ENCODE data around the gene EBI3. TPM values are rescaled to one million over a fixed set of nuclear protein-coding genes. Genes with fewer than 3 reads are reported as not detected.
"Not testable (repeated sequence)": the region's sequence is repeated elsewhere in the genome, so short reads cannot be mapped to it uniquely, and the experiment has no call there.

The EBI3 gene
- total RNA-seq, 6 experiments from 2014 or later = 0.17 to 0.61 (median 0.37) TPM

DNA sequence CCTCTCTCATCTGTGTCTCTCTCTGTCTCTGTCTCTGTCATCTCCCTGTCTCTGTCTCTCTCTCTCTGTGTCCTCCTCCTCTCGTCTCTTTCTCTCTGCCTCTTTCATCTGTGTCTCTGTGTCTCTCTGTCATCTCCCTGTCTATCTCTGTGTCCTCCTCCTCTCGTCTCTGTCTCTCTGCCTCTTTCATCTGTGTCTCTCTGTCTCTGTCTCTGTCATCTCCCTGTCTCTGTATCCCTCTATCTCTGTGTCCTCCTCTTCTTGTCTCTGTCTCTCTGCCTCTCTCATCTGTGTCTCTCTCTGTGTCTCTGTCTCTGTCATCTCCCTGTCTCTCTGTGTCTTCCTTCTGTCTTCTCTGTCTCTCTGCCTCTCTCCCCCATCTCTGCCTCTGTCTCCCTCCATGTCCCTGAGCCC, 551 bp upstream of the EBI3 start:
- H3K27me3 Mint-ChIP-seq (ENCODE audit: insufficient read depth) = peaks cover 5% of the 10 kb centered on the region; the same call in 1 of the 2 replicates
- no peak overlapping the region for H3K4me3 Mint-ChIP-seq
- no peaks in the 10 kb centered on the region for H3K36me3 Mint-ChIP-seq (ENCODE audit: low read depth)
- H3K27ac Mint-ChIP-seq = no peak overlapping the region
- no peaks in the 10 kb centered on the region for H3K9me3 Mint-ChIP-seq
- H3K4me1 Mint-ChIP-seq (ENCODE audit: low read depth) = no peaks in the 10 kb centered on the region
- DNase-seq = no peak
- TF ChIP-seq, protein P1, sequence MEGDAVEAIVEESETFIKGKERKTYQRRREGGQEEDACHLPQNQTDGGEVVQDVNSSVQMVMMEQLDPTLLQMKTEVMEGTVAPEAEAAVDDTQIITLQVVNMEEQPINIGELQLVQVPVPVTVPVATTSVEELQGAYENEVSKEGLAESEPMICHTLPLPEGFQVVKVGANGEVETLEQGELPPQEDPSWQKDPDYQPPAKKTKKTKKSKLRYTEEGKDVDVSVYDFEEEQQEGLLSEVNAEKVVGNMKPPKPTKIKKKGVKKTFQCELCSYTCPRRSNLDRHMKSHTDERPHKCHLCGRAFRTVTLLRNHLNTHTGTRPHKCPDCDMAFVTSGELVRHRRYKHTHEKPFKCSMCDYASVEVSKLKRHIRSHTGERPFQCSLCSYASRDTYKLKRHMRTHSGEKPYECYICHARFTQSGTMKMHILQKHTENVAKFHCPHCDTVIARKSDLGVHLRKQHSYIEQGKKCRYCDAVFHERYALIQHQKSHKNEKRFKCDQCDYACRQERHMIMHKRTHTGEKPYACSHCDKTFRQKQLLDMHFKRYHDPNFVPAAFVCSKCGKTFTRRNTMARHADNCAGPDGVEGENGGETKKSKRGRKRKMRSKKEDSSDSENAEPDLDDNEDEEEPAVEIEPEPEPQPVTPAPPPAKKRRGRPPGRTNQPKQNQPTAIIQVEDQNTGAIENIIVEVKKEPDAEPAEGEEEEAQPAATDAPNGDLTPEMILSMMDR (IDR thresholded peaks at IDR 0.05) = no peak

DNA sequence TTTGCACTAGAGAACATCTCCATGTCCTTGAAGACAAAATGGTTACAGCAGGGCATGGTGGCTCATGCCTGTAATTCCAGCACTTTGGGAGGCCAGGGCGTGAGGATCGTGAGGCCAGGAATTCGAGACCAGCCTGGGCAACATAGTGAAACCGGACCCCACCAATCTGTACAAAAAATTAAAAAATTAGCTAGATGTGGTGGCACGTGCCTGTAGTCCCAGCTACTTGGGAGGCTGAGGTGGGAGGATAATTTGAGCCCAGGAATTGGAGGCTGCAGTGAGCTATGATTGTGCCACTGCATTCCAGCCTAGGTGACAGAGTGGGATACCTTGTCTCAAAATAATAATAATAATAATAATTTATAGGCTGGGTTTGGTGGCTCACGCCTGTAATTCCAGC, 914 bp downstream of the EBI3 start:
- DNase-seq; H3K4me1 Mint-ChIP-seq (ENCODE audit: low read depth); H3K36me3 Mint-ChIP-seq (ENCODE audit: low read depth); H3K27ac Mint-ChIP-seq; H3K9me3 Mint-ChIP-seq; H3K4me3 Mint-ChIP-seq: not testable (repeated sequence)
- H3K27me3 Mint-ChIP-seq (ENCODE audit: insufficient read depth) = peaks cover 13% of the 10 kb centered on the region

DNA sequence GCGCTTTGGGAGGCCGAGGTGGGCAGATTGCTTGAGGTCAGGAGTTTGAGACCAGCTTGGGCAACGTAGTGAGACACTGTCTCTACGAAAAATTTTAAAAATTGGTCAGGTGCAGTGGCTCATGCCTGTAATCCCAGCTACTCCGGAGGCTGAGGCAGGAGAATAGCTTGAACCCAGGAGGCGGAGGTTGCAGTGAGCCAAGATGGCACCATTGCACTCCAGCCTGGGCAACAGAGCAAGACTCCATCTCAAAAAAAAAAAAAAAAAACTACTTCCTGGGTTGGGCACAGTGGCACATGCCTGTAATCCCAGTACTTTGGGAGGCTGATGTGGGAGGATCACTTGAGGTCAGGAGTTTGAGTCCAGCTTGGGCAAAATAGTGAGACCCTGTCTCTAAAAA, 2.2 kb downstream of the EBI3 start:
- DNase-seq; H3K4me1 Mint-ChIP-seq (ENCODE audit: low read depth); H3K9me3 Mint-ChIP-seq; H3K27ac Mint-ChIP-seq; H3K27me3 Mint-ChIP-seq (ENCODE audit: insufficient read depth); H3K36me3 Mint-ChIP-seq (ENCODE audit: low read depth); H3K4me3 Mint-ChIP-seq: not testable (repeated sequence)

DNA sequence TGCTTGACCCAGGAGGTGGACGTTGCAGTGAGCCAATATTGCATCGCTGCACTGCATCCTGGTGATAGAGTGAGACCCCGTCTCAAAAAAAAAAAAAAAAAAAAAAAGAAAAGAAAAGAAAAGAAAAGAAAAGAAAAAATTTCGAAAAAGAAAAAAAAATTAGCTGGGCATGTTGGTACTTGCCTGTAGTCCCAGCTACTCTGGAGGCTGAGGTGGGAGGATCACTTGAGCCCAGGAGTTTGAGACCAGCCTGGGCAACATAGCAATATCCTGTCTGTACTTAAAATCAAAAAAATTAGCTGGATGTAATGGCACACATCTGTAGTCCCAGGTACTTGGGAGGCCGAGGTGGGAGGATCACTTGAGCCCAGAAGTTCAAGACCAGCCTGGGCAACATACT, 2.8 kb downstream of the EBI3 start:
- H3K4me1 Mint-ChIP-seq (ENCODE audit: low read depth); H3K9me3 Mint-ChIP-seq; H3K4me3 Mint-ChIP-seq; H3K36me3 Mint-ChIP-seq (ENCODE audit: low read depth); H3K27ac Mint-ChIP-seq; DNase-seq: not testable (repeated sequence)
- peaks cover 13% of the 10 kb centered on the region for H3K27me3 Mint-ChIP-seq (ENCODE audit: insufficient read depth)

DNA sequence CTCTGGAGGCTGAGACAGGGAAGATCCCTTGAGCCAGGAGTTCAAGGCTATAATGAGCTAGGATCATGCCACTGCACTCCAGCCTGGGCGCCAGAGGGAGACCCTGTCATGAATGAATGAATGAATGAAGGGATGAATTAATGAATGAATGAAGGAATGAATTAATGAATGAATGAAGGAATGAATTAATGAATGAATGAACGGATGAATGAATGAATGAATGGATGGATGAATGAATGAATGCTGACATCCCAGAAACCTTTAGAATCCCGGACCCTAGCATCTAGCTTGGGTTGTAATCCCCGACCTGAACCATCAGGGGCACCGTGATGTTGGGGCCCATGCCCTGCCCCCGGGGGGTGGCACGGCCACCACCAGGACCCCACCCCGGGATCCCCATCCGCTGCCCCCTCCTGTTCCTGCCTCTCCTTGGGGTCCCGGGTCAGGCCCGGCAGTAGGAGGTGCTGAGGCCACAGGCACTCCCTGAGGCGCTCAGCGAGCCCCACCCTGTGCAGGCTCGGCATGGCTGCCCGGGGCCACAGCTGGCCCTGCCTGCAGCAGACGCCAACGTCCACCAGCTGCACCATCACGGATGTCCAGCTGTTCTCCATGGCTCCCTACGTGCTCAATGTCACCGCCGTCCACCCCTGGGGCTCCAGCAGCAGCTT, 3.4 kb downstream of the EBI3 start:
- Mint-ChIP-seq H3K36me3 (ENCODE audit: low read depth) (no peaks in the 10 kb centered on the region), H3K9me3 (no peaks in the 10 kb centered on the region), H3K27ac (no peak overlapping the region), H3K4me1 (ENCODE audit: low read depth) (no peaks in the 10 kb centered on the region), H3K27me3 (ENCODE audit: insufficient read depth) (peaks cover 14% of the 10 kb centered on the region), H3K4me3 (no peak overlapping the region)
- DNase-seq = no peak
- TF ChIP-seq, protein P1 (IDR thresholded peaks at IDR 0.05) = no peak

DNA sequence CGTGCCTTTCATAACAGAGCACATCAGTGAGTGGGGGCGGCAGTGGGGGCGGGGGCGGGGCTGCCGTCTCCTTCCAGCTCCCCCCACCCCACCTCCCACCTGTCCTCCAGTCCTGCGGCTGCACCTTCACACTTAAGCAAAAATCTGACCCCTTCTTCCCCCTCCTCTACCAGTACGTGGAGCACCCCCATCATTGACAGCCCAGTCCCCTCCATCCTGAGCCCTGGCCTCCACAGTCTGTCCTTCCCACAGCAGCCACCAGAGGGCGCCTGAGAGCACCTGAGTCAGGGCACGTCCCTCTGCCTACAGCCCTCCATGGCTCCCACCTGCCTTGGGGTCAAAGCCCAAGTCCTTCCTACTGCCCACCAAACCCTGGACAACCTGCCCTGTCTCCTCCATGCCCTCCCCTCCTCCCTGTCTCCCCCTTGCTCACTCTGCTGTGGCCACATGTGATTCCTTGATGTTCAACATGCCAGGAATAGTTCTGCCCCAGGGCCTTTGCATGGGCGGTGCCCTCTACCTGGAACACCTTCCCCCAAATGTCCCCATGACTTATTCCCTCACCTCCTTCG, 4.0 kb downstream of the EBI3 start:
- no peak overlapping the region for H3K4me3 Mint-ChIP-seq

More for the DNA sequence above, 4.0 kb downstream of the EBI3 start:
- no peak for DNase-seq
- Mint-ChIP-seq H3K4me1 (ENCODE audit: low read depth) (no peaks in the 10 kb centered on the region), H3K27ac (no peak overlapping the region), H3K27me3 (ENCODE audit: insufficient read depth) (peaks cover 14% of the 10 kb centered on the region), H3K36me3 (ENCODE audit: low read depth) (no peaks in the 10 kb centered on the region), H3K9me3 (no peaks in the 10 kb centered on the region)
- TF ChIP-seq, protein P1 (IDR thresholded peaks at IDR 0.05) = peak; percentile 76
